HepG2 (cell line): ENCODE results near the gene SEC14L5. TPM values are rescaled to one million over a fixed set of nuclear protein-coding genes. Genes with fewer than 3 reads are reported as not detected.
A peak's percentile ranks its signal among the peaks of the same experiment; 100 is the strongest.

Experiments
- ATAC-seq: fragments of 200-7000 bp; cut with Tn5 transposase; 3 replicates; pipeline ENCODE4 v1.9.1; 2020; ENCODE audit warnings: mild to moderate bottlenecking, moderate library complexity
- BruUV-seq: library from RNA; stranded (reverse); fragments of 400-500 nt; replicated peaks from 2 replicates; lab custom pipeline; 2021; lab: Mats Ljungman, UMichigan
- CTCF ChIA-PET: fragments of 300-600 bp; formaldehyde crosslinking; extraction: SDS; loops from one replicate; lab custom pipeline; 2021; ENCODE audit warnings: low total read pairs, inconsistent platforms, low intra/inter-chr PET ratio; lab: Yijun Ruan, JAX
- POLR2A ChIA-PET: fragments of 350-600 bp; sonication (Branson Sonifier 250); formaldehyde crosslinking; loops from one replicate; lab custom pipeline; 2020; ENCODE audit warnings: antibody characterized with exemption, inconsistent platforms; lab: Yijun Ruan, JAX
- DNase-seq: peaks from one replicate; pipeline ENCODE4 v3.0.0-alpha.2; 2015; ENCODE audit warnings: low spot score
- FAIRE-seq: peaks from 3 replicates; lab custom pipeline; 2011; peaks lifted over from hg19 to GRCh38; lab: Jason Lieb, UNC
- H2AFZ ChIP-seq: one replicate; pipeline ENCODE4 v1.6.1; 2011; ENCODE audit warnings: low read length, inconsistent platforms
- H3K27ac ChIP-seq: fragments of 300-600 bp; 3 replicates; pipeline ENCODE4 v1.8.0; 2011; ENCODE audit warnings: mixed run types, mild to moderate bottlenecking, mixed read lengths, low read length, inconsistent platforms; ENCODE audit not compliant: insufficient read depth; ENCODE audit errors: extremely low read length
- H3K27me3 ChIP-seq, 2 experiments: fragments of 200-600 bp in 1 of 2; 2 replicates in 1 of 2; 3 replicates in 1 of 2; pipeline versions ENCODE4 v1.6.0 to v1.8.0; 2011; ENCODE audit warnings: low read length in 2 of 2, mild to moderate bottlenecking in 2 of 2, moderate library complexity in 2 of 2, inconsistent platforms in 1 of 2; ENCODE audit not compliant: insufficient read depth in 2 of 2, control insufficient read depth in 1 of 2
- H3K36me3 ChIP-seq, 2 experiments: fragments of 200-600 bp in 1 of 2; replicated peaks in 1 of 2; 2 replicates in 1 of 2; 3 replicates in 1 of 2; pipeline versions ENCODE4 v1.5.1 to v1.8.0; 2011; ENCODE audit warnings: low read length in 2 of 2, inconsistent platforms in 1 of 2; ENCODE audit not compliant: insufficient read depth in 2 of 2, control insufficient read depth in 1 of 2
- H3K4me1 ChIP-seq: 2 replicates; pipeline ENCODE4 v1.5.1; 2012; ENCODE audit warnings: low read length, inconsistent platforms; ENCODE audit not compliant: insufficient read depth
- H3K4me2 ChIP-seq: 2 replicates; pipeline ENCODE4 v1.6.0; 2011; ENCODE audit warnings: low read depth, low read length, inconsistent platforms
- H3K4me3 ChIP-seq, 3 experiments: fragments of 200-600 bp in 1 of 3; sonication (generic), shearing (Covaris generic) in 1 of 3; replicated peaks in 1 of 3; 2 replicates each; pipeline ENCODE4 v1.5.1; 2011 to 2016; ENCODE audit warnings: low read length in 3 of 3, inconsistent platforms in 2 of 3, low read depth in 2 of 3, mild to moderate bottlenecking in 2 of 3, control low read depth in 1 of 3, mixed read lengths in 1 of 3; ENCODE audit not compliant: insufficient read depth in 1 of 3
- H3K79me2 ChIP-seq: one replicate; pipeline ENCODE4 v1.6.1; 2011; ENCODE audit warnings: low read length, inconsistent platforms; ENCODE audit not compliant: insufficient read depth
- H3K9ac ChIP-seq: 2 replicates; pipeline ENCODE4 v1.6.0; 2011; ENCODE audit warnings: mild to moderate bottlenecking, low read depth, low read length, inconsistent platforms; ENCODE audit not compliant: insufficient read depth
- H3K9me3 ChIP-seq: 2 replicates; pipeline ENCODE4 v1.5.1; 2012; ENCODE audit warnings: mild to moderate bottlenecking, low read length
- H4K20me1 ChIP-seq: 2 replicates; pipeline ENCODE4 v1.6.0; 2011; ENCODE audit warnings: inconsistent platforms, mild to moderate bottlenecking, low read length, moderate library complexity; ENCODE audit not compliant: insufficient read depth
- ELF3 ChIP-seq: IDR thresholded peaks from 2 replicates; pipeline ENCODE4 v1.6.1; 2016; ENCODE audit warnings: missing genetic modification reagents, missing compliant biosample characterization
- GRHL1 ChIP-seq: sonication (generic); formaldehyde crosslinking; conservative IDR thresholded peaks from 2 replicates; pipeline ENCODE4 v1.8.0; 2022; ENCODE audit warnings: missing genetic modification reagents
- HNRNPK ChIP-seq: fragments of 200-400 bp; formaldehyde crosslinking; IDR thresholded peaks from 2 replicates; pipeline ENCODE4 v1.6.1; 2018; ENCODE audit warnings: low read length, low read depth, moderate library complexity, mild to moderate bottlenecking; ENCODE audit not compliant: poor library complexity, severe bottlenecking
- NFKB2 ChIP-seq: sonication (generic); formaldehyde crosslinking; IDR thresholded peaks from 2 replicates; pipeline ENCODE4 v1.4.0; 2020; ENCODE audit warnings: missing genetic modification reagents, borderline replicate concordance
- PATZ1 ChIP-seq: sonication (generic); formaldehyde crosslinking; IDR thresholded peaks from 2 replicates; pipeline ENCODE4 v1.4.0; 2020; ENCODE audit warnings: missing genetic modification reagents
- PLRG1 ChIP-seq: fragments of 450-650 bp; conservative IDR thresholded peaks from 2 replicates; pipeline ENCODE4 v1.6.1; 2016
- ZFY ChIP-seq: sonication (generic); formaldehyde crosslinking; IDR thresholded peaks from 2 replicates; pipeline ENCODE4 v1.4.0; 2020; ENCODE audit warnings: missing genetic modification reagents
- ZMYM2 ChIP-seq: sonication (generic); formaldehyde crosslinking; IDR thresholded peaks from 2 replicates; pipeline ENCODE4 v1.8.0; 2022; ENCODE audit warnings: mild to moderate bottlenecking, missing genetic modification reagents
- ZNF230 ChIP-seq: sonication (generic); formaldehyde crosslinking; IDR thresholded peaks from 2 replicates; pipeline ENCODE4 v1.4.0; 2020; ENCODE audit warnings: mild to moderate bottlenecking, missing genetic modification reagents
- ZNF768 ChIP-seq: sonication (generic); formaldehyde crosslinking; IDR thresholded peaks from 2 replicates; pipeline ENCODE4 v1.4.0; 2020; ENCODE audit warnings: missing genetic modification reagents
- WGBS: methylation state at CpG from one replicate; pipeline ENCODE4 v1.1.6; 2017; ENCODE audit warnings: low lambda C conversion rate; 5-methylcytosine and 5-hydroxymethylcytosine counted together
- in situ Hi-C: cut with HindIII; loops from 2 replicates; pipeline ENCODE4 v1.10.0; 2017; ENCODE audit warnings: low pct_unique_long_range_greater_than_20kb; ENCODE audit not compliant: extremely low pct_ligation_motif_present
- intact Hi-C: fragments of 100-400 bp; cut with micrococcal nuclease; formaldehyde crosslinking; loops from one replicate; pipeline ENCODE4 v1.10.0; 2022; ENCODE audit not compliant: unreplicated experiment
- polyA plus RNA-seq, 8 experiments: library from polyadenylated mRNA; depleted of rRNA in 3 of 8; stranded (reverse) in 7 of 8; unstranded in 1 of 8; fragments of >200 nt; fragmentation: Illumina TruSeq in 4 of 8; extraction: Trizol in 4 of 8; gene quantifications; 2 replicates each; pipeline versions ENCODE4 v1.2.1 to v1.2.3, GENCODE V29; 2011 to 2016; ENCODE audit warnings: low read depth in 4 of 8, missing spikeins in 1 of 8, mixed read lengths in 1 of 8; ENCODE audit not compliant: insufficient read depth in 1 of 8
- total RNA-seq, 5 experiments: library from RNA; depleted of rRNA; stranded (reverse); fragments of >200 nt; fragmentation: Illumina TruSeq; extraction: Trizol; gene quantifications; 2 replicates each; pipeline ENCODE4 v1.2.3, GENCODE V29; 2016; ENCODE audit warnings: low read depth in 1 of 5

The SEC14L5 gene
- total and polyA plus RNA-seq, 2 of the 13 experiments (the other 11 are each of a cell fraction or from before 2014, with no cell fraction given) = 0.40 to 0.42 TPM

DNA sequence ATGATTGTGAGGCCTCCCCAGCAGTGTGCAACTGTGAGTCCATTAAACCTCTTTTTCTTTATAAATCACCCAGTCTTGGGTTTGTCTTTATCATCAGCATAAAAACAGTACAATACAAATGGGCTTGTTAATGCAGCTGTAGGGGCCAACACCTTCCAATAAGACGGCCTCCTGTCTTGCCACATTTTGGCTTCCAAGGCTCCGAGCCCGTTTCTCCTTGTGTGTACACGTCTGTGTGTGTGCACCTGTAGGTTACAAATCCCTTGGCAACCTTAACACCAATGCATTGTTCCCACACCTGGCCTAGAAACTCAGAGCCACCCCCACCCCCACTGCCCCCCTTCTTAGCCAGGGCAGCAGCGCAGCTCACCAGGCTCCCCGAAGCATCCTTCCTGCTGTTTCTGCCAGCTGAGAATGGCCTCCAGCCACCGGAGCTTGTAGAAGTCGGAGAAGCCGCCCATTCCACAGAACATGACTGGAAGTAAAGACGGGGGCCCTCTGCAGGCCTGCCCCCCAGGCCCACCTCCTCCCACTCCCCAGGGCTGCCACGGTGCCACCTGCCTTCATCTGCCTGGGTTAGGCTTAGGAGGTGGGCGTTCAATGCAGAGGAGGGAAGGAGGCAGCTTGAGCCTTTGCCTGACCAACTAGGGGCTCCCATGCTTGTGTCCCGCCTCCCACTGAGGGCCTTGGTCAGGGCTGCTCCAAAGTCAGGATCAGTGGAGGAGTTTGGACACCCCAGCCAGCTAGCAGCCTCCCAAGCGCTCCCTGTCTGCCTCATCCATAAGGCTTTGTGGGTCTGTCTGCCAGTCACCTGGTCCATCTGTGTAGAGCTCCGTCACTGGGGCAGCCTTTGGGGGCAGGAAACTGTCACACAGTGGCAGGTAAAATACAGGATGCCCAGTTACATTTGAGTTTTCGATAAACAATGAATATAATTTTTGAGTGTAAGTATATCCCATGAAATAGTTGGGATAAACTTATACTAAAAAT is 97.0 kb downstream of the SEC14L5 start:
- ATAC-seq = no peak
- intact Hi-C loops = no loop called here
- Histone ChIP-seq H3K79me2 (no peaks in the 10 kb centered on the region), H3K4me3 (no peak overlapping the region), H3K4me2 (no peak overlapping the region), H3K4me1 (0 out of 2 replicates have a peak, but pooled peaks cover 5% of the 10 kb centered on the region), H3K9ac (no peak overlapping the region), H3K27ac (no peak overlapping the region), H2AFZ (no peak overlapping the region), H3K27me3 (peaks cover 0 to 2% of the 10 kb centered on the region in 2 experiments; a peak in 1 of 5 replicates), H3K36me3 (no peaks in the 10 kb centered on the region), H3K9me3 (no peaks in the 10 kb centered on the region), H4K20me1 (no peaks in the 10 kb centered on the region)
- in situ Hi-C loops = no loop called here
- no TSS peak for BruUV-seq
- DNase-seq = no peak
- FAIRE-seq = no peak
- no peak for TF ChIP-seq GRHL1
- no peak for TF ChIP-seq PLRG1
- WGBS = 59% methylated on average over 15 of the region's 16 CpGs
- POLR2A ChIA-PET = no interaction called here
- CTCF ChIA-PET = interaction anchor here (1.9 kb wide), 1 partner anchor 30 kb away, joined by 5 read pairs; no protein-coding TSS in a partner anchor

- H3K9me3 ChIP-seq = no peaks in the 10 kb centered on the region
- no peaks in the 10 kb centered on the region for H3K36me3 ChIP-seq
- no peak overlapping the region for H3K27ac ChIP-seq
- no peak overlapping the region for H3K4me3 ChIP-seq
- WGBS = 7% methylated on average over 11 of the region's 11 CpGs
- ChIA-PET CTCF (interaction anchor here (1.2 to 1.9 kb wide), 4 partner anchors 28 to 434 kb away, joined by 3 to 5 read pairs (median 4); no protein-coding TSS in a partner anchor), POLR2A (no interaction called here)
- intact Hi-C loops = loop anchor here (1.0 to 2.0 kb wide), 3 partner anchors 20 to 36 kb away; no protein-coding TSS in a partner anchor
- BruUV-seq = no TSS peak
- DNase-seq (peak; percentile 65), ATAC-seq (peak; percentile 89), FAIRE-seq (peak; percentile 92)
- H3K4me1 ChIP-seq = 0 out of 2 replicates have a peak, but pooled peaks cover 5% of the 10 kb centered on the region
- no peak overlapping the region for H3K4me2 ChIP-seq
- H3K27me3 ChIP-seq = peaks cover 0 to 2% of the 10 kb centered on the region in 2 experiments; a peak in 1 of 5 replicates
- in situ Hi-C loops = no loop called here
- H3K9ac ChIP-seq = no peak overlapping the region
- no peaks in the 10 kb centered on the region for H4K20me1 ChIP-seq
- H3K79me2 ChIP-seq = no peaks in the 10 kb centered on the region
- H2AFZ ChIP-seq = no peak overlapping the region
- TF ChIP-seq ZNF230 (CRISPR knock-in tag) (peak; percentile 80; the same call in 1 of the 2 replicates), ELF3 (CRISPR knock-in tag) (0 out of 2 replicates have a peak, but pooled peaks have one; percentile 31), NFKB2 (CRISPR knock-in tag) (peak; percentile 53; the same call in 1 of the 2 replicates), HNRNPK (no peak), ZNF768 (CRISPR knock-in tag) (0 out of 2 replicates have a peak, but pooled peaks have one; percentile 14), ZFY (CRISPR knock-in tag) (0 out of 2 replicates have a peak, but pooled peaks have one; percentile 32), PATZ1 (peak; percentile 46; the same call in 1 of the 2 replicates), ZMYM2 (CRISPR knock-in tag) (no peak)
Measured at GRCh38 chr16:5056352-5056751, 98.2 kb downstream of the SEC14L5 start.
